GM12878 (cell line): ENCODE data around the gene DUS3L. TPM values are rescaled to one million over a fixed set of nuclear protein-coding genes. Genes with fewer than 3 reads are reported as not detected.

ENCODE experiments used
- ATAC-seq: fragments of 200-7000 bp; cut with Tn5 transposase; 3 replicates; pipeline ENCODE4 v1.9.1; 2020; ENCODE audit warnings: mild to moderate bottlenecking, moderate library complexity
- BruUV-seq: library from RNA; stranded (reverse); fragments of 400-500 nt; replicated peaks from 2 replicates; lab custom pipeline; 2021; lab: Mats Ljungman, UMichigan
- CTCF ChIA-PET: fragments of 300-600 bp; sonication (Branson Sonifier 250); formaldehyde crosslinking; extraction: SDS; loops from one replicate; lab custom pipeline; 2021; ENCODE audit warnings: inconsistent platforms; lab: Yijun Ruan, JAX
- POLR2A ChIA-PET: fragments of 350-600 bp; formaldehyde crosslinking; extraction: SDS; loops from one replicate; lab custom pipeline; 2021; ENCODE audit warnings: inconsistent platforms; lab: Charles Lee
- RAD21 ChIA-PET: fragments of 300-600 bp; sonication (Branson Sonifier 250); formaldehyde crosslinking; loops from one replicate; lab custom pipeline; 2023; ENCODE audit warnings: antibody characterized with exemption; ENCODE audit not compliant: unreplicated experiment; lab: Charles Lee
- SMC1A ChIA-PET: fragments of 300-600 bp; sonication (Branson Sonifier 250); formaldehyde crosslinking; loops from one replicate; lab custom pipeline; 2023; ENCODE audit not compliant: unreplicated experiment, uncharacterized antibody; lab: Charles Lee
- DNase-seq: peaks from one replicate; pipeline ENCODE4 v3.0.0-alpha.2; 2011; ENCODE audit warnings: low read depth, low spot score
- FAIRE-seq: peaks from 3 replicates; lab custom pipeline; 2011; peaks lifted over from hg19 to GRCh38; lab: Jason Lieb, UNC
- H2AFZ ChIP-seq: 2 replicates; pipeline ENCODE4 v1.6.0; 2011; ENCODE audit warnings: low read depth, low read length, control low read depth; ENCODE audit not compliant: control insufficient read depth
- H3K27ac ChIP-seq: 2 replicates; pipeline ENCODE4 v1.5.1; 2011; ENCODE audit warnings: control low read depth; ENCODE audit not compliant: control insufficient read depth, insufficient read depth
- H3K27me3 ChIP-seq, 2 experiments: replicated peaks in 1 of 2; 2 replicates each; pipeline versions ENCODE4 v1.6.0 to v1.6.1; 2011; ENCODE audit warnings: low read length in 1 of 2; ENCODE audit not compliant: control insufficient read depth in 2 of 2, insufficient read depth in 2 of 2
- H3K36me3 ChIP-seq, 2 experiments: 2 replicates each; pipeline ENCODE4 v1.5.1; 2011; ENCODE audit warnings: low read length in 1 of 2; ENCODE audit not compliant: control insufficient read depth in 2 of 2, insufficient read depth in 2 of 2
- H3K4me1 ChIP-seq: 2 replicates; pipeline ENCODE4 v1.6.1; 2011; ENCODE audit warnings: mild to moderate bottlenecking, low read length, moderate library complexity, mixed read lengths; ENCODE audit not compliant: control insufficient read depth, insufficient read depth
- H3K4me2 ChIP-seq: 2 replicates; pipeline ENCODE4 v1.6.0; 2011; ENCODE audit warnings: control low read depth; ENCODE audit not compliant: control insufficient read depth, insufficient read depth
- H3K4me3 ChIP-seq: fragments of 200-600 bp; sonication (generic); 2 replicates; pipeline ENCODE4 v1.5.1; 2016
- H3K79me2 ChIP-seq: 2 replicates; pipeline ENCODE4 v1.6.0; 2011; ENCODE audit warnings: low read length; ENCODE audit not compliant: control insufficient read depth, insufficient read depth
- H3K9ac ChIP-seq: 2 replicates; pipeline ENCODE4 v1.8.0; 2011; ENCODE audit warnings: low read length, control low read depth, mixed read lengths; ENCODE audit not compliant: control insufficient read depth, insufficient read depth
- H3K9me3 ChIP-seq: replicated peaks from 3 replicates; pipeline ENCODE4 v1.5.1; 2011; ENCODE audit warnings: mild to moderate bottlenecking, low read length; ENCODE audit not compliant: control insufficient read depth, insufficient read depth
- H4K20me1 ChIP-seq: 2 replicates; pipeline ENCODE4 v1.6.0; 2011; ENCODE audit not compliant: control insufficient read depth, insufficient read depth
- BHLHE40 ChIP-seq, 2 experiments: fragments of 450-650 bp in 1 of 2; IDR thresholded peaks; 2 replicates each; pipeline ENCODE4 v1.6.1; 2011 to 2017; ENCODE audit warnings: low read depth in 2 of 2, borderline replicate concordance in 1 of 2, improper control_type of control experiment in 1 of 2, low read length in 1 of 2, mild to moderate bottlenecking in 1 of 2
- CREM ChIP-seq: IDR thresholded peaks from 2 replicates; pipeline ENCODE4 v1.6.1; 2014; ENCODE audit warnings: antibody characterized with exemption, low read depth
- MEF2B ChIP-seq: fragments of 450-650 bp; IDR thresholded peaks from 2 replicates; pipeline ENCODE4 v1.6.1; 2018; ENCODE audit warnings: mild to moderate bottlenecking, moderate library complexity; ENCODE audit not compliant: partially characterized antibody, poor library complexity, severe bottlenecking
- PAX5 ChIP-seq: IDR thresholded peaks from 2 replicates; pipeline ENCODE4 v1.6.1; 2011; ENCODE audit warnings: low read depth, low read length, borderline replicate concordance
- RUNX3 ChIP-seq: IDR thresholded peaks from 2 replicates; pipeline ENCODE4 v1.6.1; 2012; ENCODE audit warnings: low read length, inconsistent platforms
- TCF12 ChIP-seq: IDR thresholded peaks from 2 replicates; pipeline ENCODE4 v1.6.1; 2011; ENCODE audit warnings: low read depth, mild to moderate bottlenecking, low read length
- TCF3 ChIP-seq: IDR thresholded peaks from 2 replicates; pipeline ENCODE4 v1.6.1; 2012; ENCODE audit warnings: low read depth, mild to moderate bottlenecking, low read length, borderline replicate concordance; ENCODE audit not compliant: insufficient read depth
- WGBS: methylation state at CpG from one replicate; pipeline ENCODE4 v1.1.6; 2016; ENCODE audit warnings: low lambda C conversion rate; ENCODE audit not compliant: insufficient replicate concordance, insufficient coverage; ENCODE audit errors: missing lambda C conversion rate; 5-methylcytosine and 5-hydroxymethylcytosine counted together
- in situ Hi-C: fragments of 300-500 bp; cut with MboI; formaldehyde crosslinking; loops from 9 replicates; pipeline ENCODE4 v1.14.3; 2018; ENCODE audit warnings: mixed read lengths
- intact Hi-C: fragments of 100-400 bp; cut with micrococcal nuclease; formaldehyde crosslinking; loops from one replicate; pipeline ENCODE4 v1.14.2; 2022; ENCODE audit not compliant: unreplicated experiment
- polyA plus RNA-seq, 11 experiments: library from polyadenylated mRNA; depleted of rRNA in 4 of 11; unstranded in 6 of 11; stranded (reverse) in 5 of 11; fragments of >200 nt; fragmentation: Nextera tagmentation in 4 of 11; fragmentation: Illumina TruSeq in 1 of 11; extraction: Ambion mirVana in 4 of 11; extraction: Trizol in 1 of 11; gene quantifications; 1 replicate in 1 of 11; 2 replicates in 10 of 11; pipeline versions ENCODE4 v1.2.1 to v1.2.3, GENCODE V29; 2011 to 2016; ENCODE audit warnings: inconsistent platforms in 2 of 11, missing spikeins in 2 of 11, low read depth in 1 of 11
- total RNA-seq, 4 experiments: library from RNA; depleted of rRNA in 3 of 4; stranded (reverse); fragments of >200 nt in 3 of 4; fragmentation: Illumina TruSeq in 1 of 4; extraction: Trizol in 1 of 4; gene quantifications; 2 replicates each; pipeline versions ENCODE4 v1.2.1 to v1.2.3, GENCODE V29; 2013 to 2021
- TF ChIP-seq, protein P1 (sequence below): fragments of 450-650 bp; IDR thresholded peaks from 2 replicates; pipeline ENCODE4 v1.6.1; 2016; ENCODE audit warnings: mild to moderate bottlenecking

DUS3L gene
- total and polyA plus RNA-seq, 10 of the 15 experiments (the other 5 are each of a cell fraction or from before 2014, with no cell fraction given) = 0.64 to 47.6 (median 31.1) TPM

GRCh38 chr19:5826531-5827341 lies 35.8 kb upstream of the DUS3L start:
- Histone ChIP-seq H3K36me3 (no peaks in the 10 kb centered on the region), H3K4me2 (peak overlapping the region; percentile 64), H3K4me1 (peaks cover 24% of the 10 kb centered on the region), H3K27me3 (peaks cover 0 to 4% of the 10 kb centered on the region in 2 experiments; a peak in 2 of 4 replicates), H3K79me2 (no peaks in the 10 kb centered on the region), H3K9me3 (no peaks in the 10 kb centered on the region), H4K20me1 (no peaks in the 10 kb centered on the region), H3K4me3 (no peak overlapping the region), H3K9ac (no peak overlapping the region), H3K27ac (no peak overlapping the region), H2AFZ (peak overlapping the region; percentile 3; the same call in 1 of the 2 replicates)
- ChIA-PET SMC1A (no interaction called here), RAD21 (no interaction called here), CTCF (no interaction called here), POLR2A (interaction anchor here (0.5 kb wide), 1 partner anchor 13 kb away, joined by 3 read pairs; no protein-coding TSS in a partner anchor)
- DNase-seq (no peak), ATAC-seq (peak; percentile 5; the same call in 1 of the 3 replicates), FAIRE-seq (no peak)
- WGBS = 21% methylated on average over 24 of the region's 24 CpGs
- BruUV-seq = no TSS peak
- peak; percentile 41 for TF ChIP-seq MEF2B
- no peak for TF ChIP-seq PAX5
- peak; percentile 85 for TF ChIP-seq TCF12
- no peak for TF ChIP-seq CREM
- peak; percentile 42; the same call in 1 of the 2 replicates for TF ChIP-seq RUNX3
- peak; percentile 77 for TF ChIP-seq TCF3
- TF ChIP-seq, protein P1, sequence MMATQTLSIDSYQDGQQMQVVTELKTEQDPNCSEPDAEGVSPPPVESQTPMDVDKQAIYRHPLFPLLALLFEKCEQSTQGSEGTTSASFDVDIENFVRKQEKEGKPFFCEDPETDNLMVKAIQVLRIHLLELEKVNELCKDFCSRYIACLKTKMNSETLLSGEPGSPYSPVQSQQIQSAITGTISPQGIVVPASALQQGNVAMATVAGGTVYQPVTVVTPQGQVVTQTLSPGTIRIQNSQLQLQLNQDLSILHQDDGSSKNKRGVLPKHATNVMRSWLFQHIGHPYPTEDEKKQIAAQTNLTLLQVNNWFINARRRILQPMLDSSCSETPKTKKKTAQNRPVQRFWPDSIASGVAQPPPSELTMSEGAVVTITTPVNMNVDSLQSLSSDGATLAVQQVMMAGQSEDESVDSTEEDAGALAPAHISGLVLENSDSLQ = peak; percentile 51; the same call in 1 of the 2 replicates
- peak; percentile 57 to 85; a peak in 3 of 4 replicates for TF ChIP-seq BHLHE40 (IDR thresholded peaks at IDR 0.05; ENCODE audit: borderline replicate concordance in 1 of 2, low read depth in 2 of 2, low read length in 1 of 2)
- intact Hi-C loops = no loop called here
- in situ Hi-C loops = no loop called here
